Stomach (tissue), 4 donors: ENCODE data around the gene NCAM1.

Experiments used
- EP300 ChIP-seq: sonication (generic); formaldehyde crosslinking; IDR thresholded peaks from one replicate; pipeline ENCODE4 v1.6.1; 2017; ENCODE audit warnings: antibody characterized with exemption
- POLR2AphosphoS5 ChIP-seq, 3 donors: sonication (generic); formaldehyde crosslinking; IDR thresholded peaks; one replicate each; pipeline ENCODE4 v1.6.1; 2016; ENCODE audit warnings: antibody characterized with exemption in 3 of 3
- TF ChIP-seq, protein P1 (sequence below), 7 experiments: fragments of 450-650 bp in 4 of 7; fragments of 200-600 bp in 3 of 7; sonication (generic) in 3 of 7; IDR thresholded peaks; one replicate each; pipeline ENCODE4 v1.5.1; 2016 to 2019; ENCODE audit warnings: antibody characterized with exemption in 7 of 7, control low read depth in 2 of 7, mild to moderate bottlenecking in 1 of 7

DNA sequence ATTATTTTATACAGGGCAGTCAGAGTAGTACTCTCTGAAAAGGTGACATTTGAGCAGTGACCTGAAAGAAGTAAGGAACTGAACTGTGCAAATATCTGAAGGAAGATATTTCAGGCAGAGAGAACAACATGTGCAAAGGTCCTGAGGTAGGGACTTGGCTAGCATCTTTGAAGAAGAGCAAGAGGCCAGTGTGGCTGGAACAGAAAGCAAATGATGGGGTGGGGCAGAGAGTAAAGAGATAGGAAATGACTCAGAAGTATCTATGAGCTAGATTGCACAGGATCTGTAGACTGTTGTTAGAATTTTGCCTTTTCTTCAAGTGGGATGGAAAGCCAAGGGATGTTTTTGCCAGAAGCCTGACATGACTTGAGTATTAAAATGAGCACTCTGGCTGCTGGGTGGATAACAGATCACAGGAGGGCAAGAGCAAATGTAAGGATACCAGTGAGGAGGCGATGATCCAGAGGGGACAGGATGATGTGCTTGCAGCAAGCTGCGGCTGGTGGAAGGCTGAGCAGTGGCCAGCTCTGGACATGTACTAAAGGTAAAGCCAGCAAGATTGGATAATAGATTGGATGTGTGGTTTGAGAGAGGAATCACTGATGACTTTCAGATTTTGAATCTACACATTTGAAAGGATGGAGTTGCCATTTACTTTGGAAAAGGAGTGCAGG is 320.0 kb downstream of the NCAM1 start:
- no peak for TF ChIP-seq EP300
- TF ChIP-seq, protein P1, sequence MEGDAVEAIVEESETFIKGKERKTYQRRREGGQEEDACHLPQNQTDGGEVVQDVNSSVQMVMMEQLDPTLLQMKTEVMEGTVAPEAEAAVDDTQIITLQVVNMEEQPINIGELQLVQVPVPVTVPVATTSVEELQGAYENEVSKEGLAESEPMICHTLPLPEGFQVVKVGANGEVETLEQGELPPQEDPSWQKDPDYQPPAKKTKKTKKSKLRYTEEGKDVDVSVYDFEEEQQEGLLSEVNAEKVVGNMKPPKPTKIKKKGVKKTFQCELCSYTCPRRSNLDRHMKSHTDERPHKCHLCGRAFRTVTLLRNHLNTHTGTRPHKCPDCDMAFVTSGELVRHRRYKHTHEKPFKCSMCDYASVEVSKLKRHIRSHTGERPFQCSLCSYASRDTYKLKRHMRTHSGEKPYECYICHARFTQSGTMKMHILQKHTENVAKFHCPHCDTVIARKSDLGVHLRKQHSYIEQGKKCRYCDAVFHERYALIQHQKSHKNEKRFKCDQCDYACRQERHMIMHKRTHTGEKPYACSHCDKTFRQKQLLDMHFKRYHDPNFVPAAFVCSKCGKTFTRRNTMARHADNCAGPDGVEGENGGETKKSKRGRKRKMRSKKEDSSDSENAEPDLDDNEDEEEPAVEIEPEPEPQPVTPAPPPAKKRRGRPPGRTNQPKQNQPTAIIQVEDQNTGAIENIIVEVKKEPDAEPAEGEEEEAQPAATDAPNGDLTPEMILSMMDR (IDR thresholded peaks at IDR 0.05), result no peak
- no peak for TF ChIP-seq POLR2AphosphoS5 (IDR thresholded peaks at IDR 0.05)
